Left hindlimb (tissue), 1 donor: ENCODE measurements around the gene PCBP3.

Experiments used
- DNase-seq: peaks from one replicate; pipeline ENCODE4 v3.0.0-alpha.2; 2018

The PCBP3 gene

DNA sequence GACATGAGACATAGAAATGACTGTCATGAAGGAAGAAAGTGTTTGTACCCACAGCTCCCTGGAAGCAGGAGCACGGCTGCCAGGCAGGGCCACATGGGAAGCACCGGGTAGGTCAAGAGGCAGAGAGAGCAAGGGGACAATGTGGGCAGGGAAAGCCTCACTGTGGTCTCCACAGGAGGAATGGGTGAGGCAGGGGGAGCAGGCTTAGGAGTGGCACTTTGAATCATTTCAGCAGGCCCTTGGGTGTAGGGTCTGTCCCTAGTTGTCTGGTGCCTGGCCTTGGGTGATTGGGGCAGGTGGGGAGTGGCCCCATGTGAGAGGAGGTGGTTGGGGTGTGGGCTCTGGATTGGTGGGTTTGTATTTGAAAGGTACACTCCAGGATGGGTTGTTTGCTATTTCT lies 83.9 kb downstream of the PCBP3 start:
- DNase-seq = no peak

DNA sequence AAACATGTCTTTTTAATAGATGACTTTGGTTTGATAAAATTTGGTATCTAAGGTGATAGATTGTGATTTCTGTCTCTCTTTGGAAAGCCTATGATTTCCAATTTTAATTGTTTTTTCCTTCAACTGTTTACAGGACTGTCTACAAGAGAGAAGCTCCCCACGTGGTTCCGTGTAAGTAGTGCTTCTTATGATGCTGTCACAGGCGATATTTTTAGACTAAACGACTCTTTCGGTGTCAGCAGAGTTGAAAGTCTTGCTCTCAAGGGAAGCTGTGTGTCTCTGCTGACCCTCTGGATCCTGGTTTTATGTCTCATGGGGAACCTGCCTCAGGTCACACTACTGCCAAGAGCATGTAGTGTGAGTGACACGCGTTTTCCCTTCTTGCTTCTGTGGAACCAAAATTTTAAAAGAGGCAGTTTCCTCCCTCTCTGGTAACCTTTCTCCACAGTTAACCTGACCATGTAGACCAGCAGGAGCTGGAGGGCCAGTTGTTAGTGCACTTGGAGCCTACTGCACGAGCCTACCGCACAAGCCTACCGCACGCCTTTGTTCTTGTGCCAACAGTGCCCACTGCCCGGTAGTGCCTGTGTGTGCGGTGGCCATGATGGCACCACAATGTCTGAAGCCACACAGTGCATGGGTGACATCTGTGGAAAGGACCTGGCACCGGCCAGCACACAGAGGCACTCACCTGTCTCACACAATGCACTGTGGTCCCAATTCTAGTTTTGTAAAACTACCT lies 91.9 kb downstream of the PCBP3 start:
- no peak for DNase-seq

DNA sequence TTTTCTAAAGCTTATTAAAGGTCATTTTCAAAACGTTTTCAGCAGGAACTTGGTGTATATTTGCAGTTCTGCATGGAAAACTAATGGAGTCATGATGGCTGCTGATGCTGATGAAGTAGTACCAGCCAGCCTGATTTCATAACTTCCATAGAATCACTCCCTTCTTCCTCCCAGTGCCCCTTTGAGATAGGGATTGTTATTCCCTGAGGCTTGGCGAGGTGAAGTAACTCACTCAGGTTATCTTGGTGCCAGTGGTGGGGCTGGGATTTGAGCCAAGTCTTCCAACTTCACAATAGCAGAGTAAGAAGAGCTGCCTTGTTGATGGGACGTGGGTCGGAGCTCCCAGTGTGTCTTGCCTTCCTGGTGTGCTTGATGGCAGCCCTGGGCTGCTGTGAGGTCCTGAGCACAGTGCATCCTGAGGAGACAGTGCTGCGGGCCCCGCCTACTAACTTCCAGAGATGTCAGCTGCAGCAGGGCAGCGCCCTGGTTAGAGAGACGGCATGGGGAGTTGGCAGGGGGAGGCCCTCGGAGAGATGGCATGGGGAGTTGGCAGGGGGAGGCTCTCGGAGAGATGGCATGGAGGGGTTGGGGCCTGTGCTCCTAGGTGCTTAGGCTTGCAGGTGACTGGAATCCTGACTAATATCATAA lies 92.6 kb downstream of the PCBP3 start:
- DNase-seq = no peak

DNA sequence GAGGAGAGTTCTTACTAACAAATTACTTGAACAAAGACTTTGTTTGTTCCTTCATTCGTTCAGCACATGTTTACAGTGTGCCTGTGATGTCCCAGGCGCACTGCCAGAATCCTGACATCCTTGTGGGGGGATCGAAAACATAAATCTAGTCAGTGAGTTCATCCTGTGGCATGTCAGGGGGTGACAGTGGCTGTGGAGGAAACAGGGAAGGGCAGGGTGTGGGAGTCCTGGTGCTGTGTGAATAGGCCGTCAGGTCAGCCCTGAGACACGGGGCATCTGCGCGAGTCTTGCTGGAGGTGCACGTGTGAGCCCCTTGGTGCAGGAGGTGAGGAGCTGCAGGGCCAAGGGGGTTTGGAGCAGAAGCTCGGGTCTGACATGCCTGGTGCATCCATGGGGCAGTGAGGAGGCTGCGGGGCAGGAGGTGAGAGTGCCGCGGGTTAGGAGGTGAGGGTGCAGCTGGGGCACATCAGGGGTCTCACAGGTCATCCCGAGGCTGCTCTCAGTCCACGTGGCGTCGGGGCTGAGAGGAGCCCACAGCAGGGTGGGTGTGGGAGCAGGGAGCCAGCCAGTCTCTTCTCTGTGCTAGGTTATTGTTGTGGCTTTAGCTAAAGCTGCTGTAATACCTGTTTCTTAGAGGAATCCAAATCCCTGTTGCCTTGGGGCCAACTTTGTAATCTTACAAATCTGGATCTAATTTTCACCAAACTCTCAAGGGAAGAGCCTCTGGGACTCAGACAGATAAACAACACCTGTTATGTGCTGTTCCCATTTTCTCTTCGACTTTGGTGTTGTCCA lies 93.4 kb downstream of the PCBP3 start:
- no peak for DNase-seq

DNA sequence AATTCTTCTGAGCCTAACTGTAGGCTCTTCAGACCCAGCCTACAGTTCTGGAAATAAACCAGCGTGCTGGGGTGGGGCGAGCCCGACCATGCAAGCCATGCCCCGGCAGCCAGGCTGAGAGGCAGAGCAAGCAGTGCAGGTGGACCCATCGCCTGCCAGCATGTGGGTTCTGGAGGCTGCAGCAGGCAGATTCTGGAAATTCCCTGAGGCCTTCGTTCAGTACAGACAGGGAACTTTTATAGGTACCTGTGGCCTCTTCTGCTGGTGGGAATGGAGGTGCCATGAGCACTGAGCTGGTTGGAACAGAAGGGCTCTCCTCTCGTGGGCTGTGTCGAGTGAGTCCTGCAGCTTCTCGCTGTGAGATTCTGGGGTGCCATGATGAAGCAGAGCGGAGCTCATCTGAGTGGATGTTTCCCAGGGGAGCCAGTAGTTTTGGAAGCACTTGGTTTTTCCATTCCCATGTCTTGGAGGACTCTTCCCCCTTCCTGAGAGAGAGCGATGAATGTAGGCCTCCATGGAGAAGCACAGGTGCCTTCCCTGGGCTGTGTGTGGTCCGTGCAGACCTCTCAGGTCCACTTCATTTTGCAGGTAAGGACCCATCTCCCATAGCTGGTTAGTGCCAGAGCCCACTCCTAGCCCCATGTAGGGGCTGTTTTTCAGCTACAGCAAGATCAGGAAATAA lies 94.1 kb downstream of the PCBP3 start:
- no peak for DNase-seq

DNA sequence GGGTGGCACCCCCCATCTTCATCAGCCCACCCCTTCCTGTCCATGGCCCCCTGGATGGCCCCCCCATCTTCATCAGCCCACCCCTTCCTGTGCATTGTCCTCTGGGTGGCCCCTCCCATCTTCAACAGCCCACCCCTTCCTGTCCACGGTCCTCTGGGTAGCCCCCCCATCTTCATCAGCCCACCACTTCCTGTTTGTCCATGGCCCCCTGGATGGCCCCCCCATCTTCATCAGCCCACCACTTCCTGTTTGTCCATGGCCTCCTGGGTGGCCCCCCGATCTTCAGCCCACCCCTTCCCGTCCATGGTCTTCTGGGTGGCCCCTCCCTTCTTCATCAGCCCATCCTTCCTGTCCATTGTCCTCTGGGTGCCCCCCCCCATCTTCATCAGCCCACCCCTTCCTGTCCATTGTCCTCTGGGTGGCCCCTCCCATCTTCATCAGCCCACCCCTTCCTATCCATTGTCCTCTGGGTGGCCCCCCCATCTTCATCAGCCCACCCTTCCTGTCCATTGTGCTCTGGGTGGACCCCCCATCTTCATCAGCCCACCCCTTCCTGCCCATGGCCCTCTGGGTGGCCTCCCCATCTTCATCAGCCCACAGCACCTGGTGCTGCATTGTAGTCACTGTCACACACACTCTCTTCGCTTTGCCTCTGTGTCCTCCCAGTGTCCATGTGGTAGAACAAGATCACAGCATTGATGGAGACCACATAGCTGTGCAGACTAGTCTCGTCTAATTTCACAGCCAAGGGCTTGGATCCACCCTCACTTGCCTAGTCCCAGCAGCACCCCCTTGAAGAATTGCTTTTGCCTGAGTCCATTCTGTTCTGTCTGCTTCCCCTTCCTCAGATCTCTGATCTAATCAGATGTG lies 95.9 kb downstream of the PCBP3 start:
- no peak for DNase-seq

DNA sequence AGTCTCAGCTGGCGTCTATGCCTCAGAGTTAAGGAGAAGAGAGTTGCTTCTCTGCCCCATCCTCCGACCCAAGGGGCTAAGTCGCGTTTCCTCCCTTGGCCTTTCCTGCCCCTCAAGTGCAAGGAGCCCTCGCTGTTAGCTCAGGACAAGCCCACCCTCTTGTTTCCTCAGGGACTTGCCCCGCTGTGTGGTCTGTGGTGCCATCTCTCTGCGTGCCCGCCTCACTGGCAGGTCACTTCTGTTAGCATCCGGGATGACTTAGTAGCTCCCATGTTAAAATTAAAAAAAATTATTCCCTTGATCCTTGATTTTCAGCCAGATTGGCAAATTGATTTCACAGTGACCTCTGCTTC lies 96.5 kb downstream of the PCBP3 start:
- DNase-seq = no peak

DNA sequence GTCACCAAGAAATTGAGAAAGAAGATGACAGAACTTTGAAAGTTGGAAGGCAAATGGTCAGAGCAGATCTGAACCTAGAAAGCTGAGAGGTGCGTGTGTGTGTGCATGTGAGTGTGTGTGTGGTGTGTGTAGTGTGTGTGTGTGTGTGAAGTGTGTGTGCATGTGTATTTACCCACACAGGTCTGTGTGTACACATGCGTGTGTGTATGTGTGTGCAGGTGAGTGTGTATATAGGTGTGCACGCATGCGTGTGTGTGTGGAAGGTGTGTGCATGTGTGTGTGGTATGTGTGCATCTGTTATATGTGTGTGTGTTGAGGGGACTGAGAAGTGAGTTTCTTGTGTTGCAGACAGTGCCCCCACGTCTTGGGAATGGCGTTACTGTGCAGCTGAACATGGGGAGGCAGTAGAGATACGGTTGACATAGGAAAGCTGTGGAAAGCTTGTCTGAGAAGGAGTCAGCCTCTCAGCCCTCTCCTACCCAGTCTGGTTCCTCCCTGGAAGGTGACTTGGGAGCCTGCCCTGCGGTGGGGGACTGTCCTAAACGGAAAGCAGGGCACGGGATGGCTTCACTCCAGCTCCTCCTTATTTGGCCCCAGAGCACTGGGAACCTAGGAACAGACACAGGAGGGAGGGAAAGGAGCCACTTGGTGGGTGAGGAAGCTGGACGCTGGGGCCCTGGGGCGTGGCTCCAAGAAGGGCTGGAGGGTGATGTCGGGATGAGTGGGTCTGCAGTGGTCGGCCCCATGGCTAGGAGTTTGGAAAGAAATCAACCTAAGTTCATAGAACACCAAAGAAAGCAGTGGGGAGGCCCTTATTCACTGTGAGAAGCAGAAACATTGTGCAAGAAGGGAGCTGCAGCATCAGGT lies 97.2 kb downstream of the PCBP3 start:
- DNase-seq = no peak

DNA sequence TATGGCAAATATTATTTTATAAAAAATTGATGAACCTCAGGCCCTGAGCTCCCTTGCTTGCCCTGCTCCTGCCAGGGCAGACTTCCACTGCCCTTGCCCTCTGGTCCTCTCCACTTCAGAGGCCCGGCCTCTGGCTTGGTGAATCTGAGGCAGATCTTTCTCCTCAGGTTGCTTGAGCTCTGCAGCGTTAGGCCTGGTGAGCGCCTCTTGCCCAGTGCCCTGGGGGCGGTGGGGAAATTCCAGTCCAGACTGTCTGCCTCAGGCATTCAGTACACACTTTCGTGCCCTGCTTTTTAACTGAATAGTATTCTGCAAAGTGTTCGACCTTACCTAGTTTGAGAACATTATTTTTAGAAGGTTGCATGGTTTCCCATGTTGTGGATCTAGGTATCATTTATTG lies 98.2 kb downstream of the PCBP3 start:
- DNase-seq = no peak

DNA sequence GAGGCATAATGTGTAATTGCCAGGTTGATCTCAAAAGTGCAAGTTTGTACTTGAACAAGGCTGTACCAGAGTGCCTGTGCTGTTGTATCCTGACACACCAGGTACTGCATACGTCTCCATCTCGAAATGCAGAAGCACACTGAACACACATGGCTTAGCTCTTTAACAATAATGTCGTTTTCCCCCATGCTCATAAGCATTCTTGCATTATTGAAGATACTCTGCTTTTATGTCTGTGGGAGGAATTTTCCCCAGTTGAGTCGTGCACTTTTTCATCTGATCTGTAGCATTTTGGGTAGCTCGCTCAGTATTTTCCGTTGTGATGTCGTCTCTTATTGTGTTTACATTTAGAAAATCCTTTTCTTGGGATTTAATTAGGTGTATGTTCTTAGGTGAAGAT lies 98.7 kb downstream of the PCBP3 start:
- no peak for DNase-seq

DNA sequence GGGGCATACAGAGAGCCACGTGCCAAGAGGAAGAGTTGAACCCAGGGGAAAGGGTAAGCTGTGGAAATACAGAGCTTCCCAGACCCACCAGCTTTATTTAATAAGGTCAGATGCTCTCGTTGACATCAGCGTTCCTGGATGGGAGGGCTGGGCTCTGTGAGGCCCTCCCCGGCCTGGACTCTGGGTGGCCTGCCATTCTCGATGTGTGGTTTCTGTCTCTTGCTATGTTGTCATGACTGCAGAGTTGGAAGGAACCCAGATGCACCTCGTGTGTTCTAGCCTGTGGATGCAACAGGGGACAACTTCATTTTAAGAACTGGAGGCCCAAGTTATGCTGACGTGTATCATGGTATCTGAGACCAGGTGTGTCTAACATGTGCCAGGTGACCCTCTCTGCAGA lies 101.7 kb downstream of the PCBP3 start:
- no peak for DNase-seq

DNA sequence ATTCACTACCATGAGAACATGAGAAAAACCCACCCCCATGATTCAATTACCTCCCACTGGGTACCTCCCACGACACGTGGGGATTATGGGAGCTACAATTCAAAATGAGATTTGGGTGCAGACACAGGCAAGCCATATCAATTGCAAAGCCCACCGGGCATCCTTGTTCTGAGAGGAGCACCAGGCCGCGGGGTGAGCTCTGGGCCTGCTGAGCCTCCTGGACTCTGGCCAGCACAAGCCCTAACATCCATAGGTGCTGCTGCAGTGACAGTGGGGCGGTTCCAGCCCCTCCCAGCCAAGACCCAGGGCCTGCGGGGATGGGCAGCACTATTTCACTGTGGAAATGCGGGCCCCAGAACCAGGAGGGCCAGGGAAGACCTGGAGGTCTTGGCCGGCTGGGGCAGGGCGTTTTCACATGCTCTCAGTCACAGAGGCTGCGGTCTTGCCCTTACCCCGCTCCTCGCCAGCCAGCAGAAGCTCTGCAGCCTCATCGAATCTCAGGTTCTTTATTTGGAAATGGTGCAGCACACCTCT lies 103.8 kb downstream of the PCBP3 start:
- DNase-seq = no peak

DNA sequence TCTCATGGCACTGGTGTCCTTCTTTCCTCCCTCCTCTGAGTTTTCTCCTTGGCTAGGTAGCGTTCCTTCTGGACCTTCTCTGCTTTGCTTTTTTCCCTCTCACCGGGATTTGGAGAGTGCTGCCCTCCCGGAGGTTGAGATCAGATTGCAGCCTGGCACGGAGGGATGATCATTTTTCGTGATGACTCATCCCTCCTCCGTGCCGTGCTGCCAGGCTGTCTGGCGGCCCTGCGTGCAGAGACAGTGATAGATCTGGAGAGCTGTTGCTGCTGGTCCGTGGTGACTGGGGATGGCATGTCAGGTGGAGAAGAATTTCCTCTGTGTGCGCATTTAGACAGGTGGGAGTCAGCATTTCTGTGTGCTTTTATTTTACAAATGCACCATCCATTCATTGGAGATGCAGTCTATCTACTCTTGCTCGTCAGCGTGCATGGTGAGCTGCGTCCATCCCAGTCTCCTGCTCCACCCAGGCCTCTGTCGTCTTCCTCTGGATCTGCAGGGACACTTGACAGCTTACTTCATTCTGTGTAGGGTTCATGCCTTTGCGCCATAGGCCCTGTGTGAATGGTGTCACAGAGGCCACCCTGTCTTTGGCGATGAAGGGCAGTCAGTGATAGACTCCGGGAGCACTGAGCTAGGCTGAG lies 104.4 kb downstream of the PCBP3 start:
- no peak for DNase-seq

DNA sequence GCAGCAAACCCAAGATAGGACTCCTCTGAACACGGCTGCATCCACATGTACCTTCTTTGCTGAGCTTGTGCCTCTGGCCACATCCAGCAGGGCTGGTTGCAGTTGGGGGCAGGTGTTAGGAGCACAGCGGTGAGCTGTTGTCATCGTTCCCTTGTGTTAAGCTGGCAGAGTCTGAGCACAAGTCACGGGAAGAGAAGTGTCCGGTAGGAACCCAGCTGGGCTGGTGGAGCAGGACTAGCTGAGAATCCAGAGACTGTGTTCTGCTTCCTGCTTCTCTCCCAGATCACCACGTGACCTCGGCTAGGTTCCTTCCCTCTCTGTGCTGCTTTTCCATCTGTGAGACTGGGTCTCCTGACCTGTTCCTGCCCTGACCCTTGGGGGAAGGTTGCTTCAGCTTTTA lies 105.1 kb downstream of the PCBP3 start:
- DNase-seq = no peak

DNA sequence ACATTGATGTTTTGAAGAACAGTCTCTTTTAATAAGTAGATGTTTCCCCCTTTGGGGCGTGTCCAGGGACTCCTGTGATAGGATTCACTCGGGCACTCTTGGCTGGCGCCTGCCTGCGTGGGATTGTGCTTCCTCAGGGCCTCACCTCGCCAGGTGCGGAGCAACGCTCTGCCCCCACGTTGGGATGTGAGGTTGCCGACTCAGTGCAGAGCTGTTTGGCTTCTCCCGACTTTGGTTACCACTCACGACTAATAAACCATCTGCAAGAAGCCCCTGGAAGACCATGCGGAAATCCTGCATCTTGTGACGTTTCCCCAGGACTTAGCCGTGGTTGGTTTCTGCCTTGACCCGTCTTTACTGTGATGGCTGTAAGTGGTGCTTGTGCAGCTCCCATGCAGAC lies 106.4 kb downstream of the PCBP3 start:
- no peak for DNase-seq

DNA sequence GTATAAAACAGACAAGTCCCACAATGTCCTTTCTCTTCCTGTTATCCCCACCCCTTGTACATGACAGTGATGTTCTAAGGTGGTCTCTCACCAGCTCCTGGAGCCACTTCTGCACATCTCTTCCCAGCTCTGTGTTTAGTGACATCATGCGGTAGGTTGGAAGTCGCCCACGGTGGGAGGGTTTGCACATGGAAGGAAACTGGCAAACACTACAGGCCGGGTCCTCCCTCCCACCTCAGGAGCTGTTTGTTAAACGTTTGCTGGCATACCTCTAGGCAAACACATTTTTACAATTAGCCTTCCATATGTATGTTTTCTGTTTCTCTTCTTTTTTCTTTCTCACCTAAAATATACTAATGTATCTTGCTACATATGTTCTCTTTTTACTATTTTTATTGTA lies 107.4 kb downstream of the PCBP3 start:
- no peak for DNase-seq

DNA sequence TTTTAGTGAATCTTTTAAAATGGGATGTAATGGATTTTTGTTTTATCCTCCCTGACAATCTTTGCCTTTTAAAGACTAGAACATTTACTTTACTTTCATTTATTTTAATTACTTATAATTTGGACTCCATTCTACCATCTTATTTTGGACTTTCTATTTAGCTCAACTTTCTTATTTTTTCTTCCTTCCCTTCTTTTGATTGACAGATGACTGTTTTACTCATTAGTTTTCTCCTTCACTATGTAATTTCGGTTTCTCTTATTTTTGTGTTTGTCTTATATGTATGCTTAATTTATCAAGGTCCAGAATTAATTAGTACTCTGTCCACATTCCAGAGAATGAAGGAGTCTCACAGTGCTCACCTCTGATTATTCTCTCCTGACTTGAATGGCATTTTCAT lies 109.9 kb downstream of the PCBP3 start:
- DNase-seq = no peak

DNA sequence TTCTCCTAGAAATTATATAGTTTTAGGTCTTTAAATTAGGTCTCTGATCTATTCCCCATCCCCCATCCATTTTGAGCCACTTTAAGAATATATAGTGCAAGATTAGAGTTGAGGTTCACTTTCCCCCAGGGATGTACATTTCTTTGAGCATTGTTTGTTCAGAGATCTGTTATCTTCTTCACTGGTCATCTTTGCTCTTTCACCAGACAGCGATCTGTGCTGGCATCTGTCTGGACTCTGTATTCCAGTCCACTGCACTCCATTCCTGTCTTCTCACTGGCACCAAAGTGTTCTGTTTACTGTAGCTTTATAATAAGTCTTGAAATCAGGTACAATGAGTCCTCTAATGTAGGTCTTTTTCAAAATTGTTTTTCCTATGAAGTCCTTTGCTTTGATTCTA lies 112.5 kb downstream of the PCBP3 start:
- no peak for DNase-seq

DNA sequence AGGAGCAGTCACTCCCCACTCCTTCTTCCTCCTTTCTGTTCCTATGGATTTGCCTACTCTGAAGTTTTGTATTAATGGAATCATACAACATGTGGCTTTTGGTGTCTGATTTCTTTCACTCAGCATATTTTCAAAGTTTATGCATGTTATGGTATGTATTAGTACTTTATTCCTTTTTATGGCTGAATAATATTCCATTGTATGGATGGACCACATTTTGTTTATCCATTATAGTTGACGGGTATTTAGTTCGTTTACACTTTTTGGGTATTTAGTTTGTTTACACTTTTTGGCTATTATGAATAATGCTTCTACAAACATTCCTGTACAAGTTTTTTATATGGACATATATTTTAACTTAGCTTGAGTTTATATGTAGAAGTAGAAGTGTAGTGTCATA lies 113.1 kb downstream of the PCBP3 start:
- no peak for DNase-seq

DNA sequence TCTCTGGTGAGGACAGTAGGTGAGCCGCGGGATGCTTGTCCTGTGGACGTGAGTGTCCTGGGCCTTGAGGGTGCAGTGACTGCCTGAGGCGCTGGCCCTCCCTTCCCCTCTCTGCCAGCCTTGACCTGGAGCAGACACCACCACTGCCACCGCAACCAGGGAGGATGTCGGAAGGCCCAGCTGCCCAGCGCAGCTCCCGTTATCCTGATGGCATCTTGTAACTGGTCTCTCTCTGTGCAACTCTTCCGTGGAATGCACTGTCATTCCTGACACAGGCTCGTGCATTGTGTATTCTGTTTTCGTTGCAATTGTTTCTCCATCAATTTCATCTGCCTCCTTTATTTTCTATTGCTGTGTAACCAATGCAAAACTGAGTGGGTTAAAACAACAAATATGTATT lies 118.2 kb downstream of the PCBP3 start:
- no peak for DNase-seq

DNA sequence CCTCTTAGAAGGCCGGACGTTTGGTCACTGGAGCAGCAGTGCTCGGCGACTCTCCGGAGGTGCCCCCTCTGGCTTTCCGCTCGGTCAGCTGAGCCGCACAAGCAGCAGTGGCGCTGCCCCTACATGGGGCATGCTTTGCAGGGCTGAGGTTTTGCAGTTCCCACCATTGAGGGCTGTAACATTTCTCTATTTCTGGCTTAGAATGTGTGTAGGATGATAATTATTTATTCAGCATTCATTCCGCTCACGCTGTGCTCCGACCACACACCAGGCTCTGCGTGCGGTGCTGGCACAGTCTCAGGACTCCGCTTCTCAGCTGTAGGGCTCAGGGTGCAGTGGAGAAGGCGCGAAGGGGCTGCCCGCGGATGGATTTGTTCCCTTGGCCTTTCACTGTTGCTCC lies 119.5 kb downstream of the PCBP3 start:
- DNase-seq = no peak
